Measurements from ENCODE around the gene DDAH1. TPM values are rescaled to one million over a fixed set of nuclear protein-coding genes. Genes with fewer than 3 reads are reported as not detected.

The DDAH1 gene
- total and polyA plus RNA-seq, 2 of the 8 experiments (the other 6 are each of a cell fraction or from before 2014, with no cell fraction given): 22.8 to 54.5 TPM

- TF ChIP-seq ATF2 (IDR thresholded peaks at IDR 0.05; ENCODE audit: low read length): no peak
- TF ChIP-seq SP4 (IDR thresholded peaks at IDR 0.05; ENCODE audit: low read length): no peak
- no peak for TF ChIP-seq RBBP5 (IDR thresholded peaks at IDR 0.05; ENCODE audit: borderline replicate concordance, low read depth, low read length)
- TF ChIP-seq ATF3 (IDR thresholded peaks at IDR 0.05; ENCODE audit: insufficient read depth, low read depth, low read length): no peak
These were observed 16.6 kb downstream of the DDAH1 start (continued) for GRCh38 chr1:85448358-85448757.
